IPS-NIHi11 (cell line): ENCODE measurements around the gene DNAJC17.

ENCODE experiments used
- DNase-seq: peaks from one replicate; pipeline ENCODE4 v3.0.0; 2012; ENCODE audit warnings: mixed read lengths, low spot score

DNAJC17 gene, protein sequence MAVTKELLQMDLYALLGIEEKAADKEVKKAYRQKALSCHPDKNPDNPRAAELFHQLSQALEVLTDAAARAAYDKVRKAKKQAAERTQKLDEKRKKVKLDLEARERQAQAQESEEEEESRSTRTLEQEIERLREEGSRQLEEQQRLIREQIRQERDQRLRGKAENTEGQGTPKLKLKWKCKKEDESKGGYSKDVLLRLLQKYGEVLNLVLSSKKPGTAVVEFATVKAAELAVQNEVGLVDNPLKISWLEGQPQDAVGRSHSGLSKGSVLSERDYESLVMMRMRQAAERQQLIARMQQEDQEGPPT

DNA sequence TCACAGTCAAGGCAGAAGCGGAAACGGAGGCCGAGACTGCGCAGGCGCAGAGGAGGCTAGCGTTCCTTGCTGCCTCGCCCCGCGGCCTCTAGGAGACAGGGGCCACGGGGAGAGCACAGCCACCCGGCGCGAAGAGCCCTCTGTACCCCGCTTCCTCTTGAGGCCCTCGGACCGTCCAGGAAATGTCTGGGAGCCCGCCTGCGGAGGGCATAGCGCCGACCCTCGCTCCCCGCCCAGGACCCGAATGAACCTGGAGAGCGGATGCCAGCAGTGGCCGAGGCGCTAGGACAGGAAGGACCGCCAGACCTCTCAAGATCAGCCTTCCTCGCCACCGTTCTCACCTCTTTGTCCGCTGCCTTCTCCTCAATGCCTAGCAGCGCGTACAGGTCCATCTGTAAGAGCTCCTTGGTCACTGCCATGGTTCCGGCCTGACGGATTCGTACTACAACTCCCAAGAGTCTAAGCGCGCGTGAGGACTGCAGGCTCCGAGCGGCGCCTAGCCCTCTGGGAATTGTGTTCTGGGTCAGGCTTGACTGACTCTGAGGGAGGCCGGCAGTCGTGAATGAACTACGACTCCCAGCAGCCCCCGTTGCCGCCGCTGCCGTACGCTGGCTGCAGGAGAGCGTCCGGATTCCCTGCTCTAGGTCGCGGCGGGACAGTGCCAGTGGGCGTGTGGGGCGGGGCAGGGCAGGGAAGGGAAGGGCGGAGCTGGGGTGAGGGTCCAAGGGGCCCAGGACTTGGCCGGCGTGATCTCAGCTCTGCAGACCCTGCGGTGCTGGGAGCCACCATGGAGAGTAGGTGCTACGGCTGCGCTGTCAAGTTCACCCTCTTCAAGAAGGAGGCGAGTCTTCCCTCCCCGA, at the start of gene DNAJC17, which contains the start of gene ZFYVE19:
Gene DNAJC17, minus strand, starts transcription at position 446 of the 860 bp plus-strand sequence. Its CDS starts 27 bp downstream, at position 419.
Gene ZFYVE19, plus strand, starts transcription at position 62 of the 860 bp plus-strand sequence. Its CDS starts 501 bp downstream, at position 563.
- DNase-seq, result peak; percentile 93

DNA sequence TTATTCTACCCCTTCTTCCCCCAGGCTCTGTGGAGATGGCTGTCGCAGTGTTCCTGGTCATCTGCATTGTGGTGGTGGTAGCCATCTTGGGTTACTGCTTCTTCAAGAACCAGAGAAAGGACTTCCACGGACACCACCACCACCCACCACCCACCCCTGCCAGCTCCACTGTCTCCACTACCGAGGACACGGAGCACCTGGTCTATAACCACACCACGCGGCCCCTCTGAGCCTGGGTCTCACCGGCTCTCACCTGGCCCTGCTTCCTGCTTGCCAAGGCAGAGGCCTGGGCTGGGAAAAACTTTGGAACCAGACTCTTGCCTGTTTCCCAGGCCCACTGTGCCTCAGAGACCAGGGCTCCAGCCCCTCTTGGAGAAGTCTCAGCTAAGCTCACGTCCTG, 49.5 kb upstream of the DNAJC17 start:
- no peak for DNase-seq

DNA sequence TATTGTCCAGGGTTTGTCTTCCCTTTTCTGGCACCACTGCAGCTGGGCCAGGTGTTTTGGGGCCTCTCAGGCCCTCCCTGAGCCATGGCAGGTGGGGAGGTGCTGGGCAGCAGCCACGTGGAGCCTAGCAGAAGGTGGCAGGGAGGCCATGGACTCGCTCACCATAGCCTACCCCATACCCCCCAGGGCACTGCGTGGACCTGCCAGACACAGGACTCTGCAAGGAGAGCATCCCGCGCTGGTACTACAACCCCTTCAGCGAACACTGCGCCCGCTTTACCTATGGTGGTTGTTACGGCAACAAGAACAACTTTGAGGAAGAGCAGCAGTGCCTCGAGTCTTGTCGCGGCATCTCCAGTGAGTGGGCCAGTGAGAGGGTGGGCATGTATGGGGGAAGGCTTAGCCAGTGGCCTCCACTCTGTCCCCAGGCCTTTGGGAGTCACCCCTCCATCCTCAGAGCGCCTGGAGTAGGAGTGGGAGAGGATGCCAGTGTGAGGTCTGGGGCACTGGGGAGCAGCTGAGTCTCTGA, 48.5 kb upstream of the DNAJC17 start:
- no peak for DNase-seq

DNA sequence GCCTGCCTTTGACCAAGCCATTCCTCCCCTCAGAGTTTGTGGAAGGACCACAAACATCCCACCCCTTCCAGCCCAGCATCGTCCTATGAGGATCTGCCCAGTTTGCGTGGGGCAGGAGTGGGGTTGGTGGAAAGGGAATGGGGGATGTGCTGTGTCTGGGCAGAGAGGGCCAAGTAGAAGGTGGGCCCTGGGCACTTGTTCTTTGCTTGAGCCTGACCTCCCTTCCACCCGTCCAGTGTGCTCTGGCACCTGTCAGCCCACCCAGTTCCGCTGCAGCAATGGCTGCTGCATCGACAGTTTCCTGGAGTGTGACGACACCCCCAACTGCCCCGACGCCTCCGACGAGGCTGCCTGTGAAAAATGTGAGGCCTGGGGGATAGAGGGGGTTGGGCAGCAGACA, 46.9 kb upstream of the DNAJC17 start:
- no peak for DNase-seq

DNA sequence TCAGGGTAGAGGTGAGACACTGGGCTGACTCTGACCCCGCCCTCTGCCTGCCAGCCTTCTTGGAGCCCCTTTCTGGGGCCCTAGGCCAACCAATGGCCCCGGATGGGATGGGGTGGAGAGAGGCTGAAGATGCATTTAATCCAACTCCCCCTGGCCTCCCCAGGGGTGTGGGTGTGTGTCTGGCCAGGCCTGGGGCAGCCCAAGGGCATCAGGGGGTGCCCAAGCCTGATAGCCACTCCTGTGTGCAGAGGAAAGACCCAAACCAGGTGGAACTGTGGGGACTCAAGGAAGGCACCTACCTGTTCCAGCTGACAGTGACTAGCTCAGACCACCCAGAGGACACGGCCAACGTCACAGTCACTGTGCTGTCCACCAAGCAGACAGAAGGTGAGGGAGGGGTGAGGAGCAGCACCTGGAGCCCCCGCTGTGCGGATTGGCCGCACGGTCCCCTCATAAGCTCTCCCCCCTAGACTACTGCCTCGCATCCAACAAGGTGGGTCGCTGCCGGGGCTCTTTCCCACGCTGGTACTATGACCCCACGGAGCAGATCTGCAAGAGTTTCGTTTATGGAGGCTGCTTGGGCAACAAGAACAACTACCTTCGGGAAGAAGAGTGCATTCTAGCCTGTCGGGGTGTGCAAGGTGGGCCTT, 46.1 kb upstream of the DNAJC17 start:
- DNase-seq, result no peak

DNA sequence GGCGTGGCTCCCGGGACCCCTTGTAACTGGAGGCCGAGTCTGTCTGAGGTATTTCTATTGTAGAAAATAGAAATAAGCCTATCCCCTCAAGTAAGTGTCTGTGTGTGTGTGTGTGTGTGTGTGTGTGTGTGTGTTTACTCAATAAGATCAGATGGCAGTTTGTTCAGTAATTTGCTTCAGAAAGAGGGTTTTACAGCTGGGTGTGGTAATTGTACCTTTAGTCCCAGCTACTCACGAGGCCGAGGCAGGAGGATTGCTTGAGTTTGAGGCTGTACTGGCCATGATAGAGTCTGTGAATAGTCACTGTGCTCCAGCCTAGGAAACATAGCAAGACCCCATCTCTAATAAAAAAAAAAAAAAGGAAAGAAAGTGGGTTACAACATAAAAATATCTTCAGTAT, 45.3 kb upstream of the DNAJC17 start:
- DNase-seq, result no peak

DNA sequence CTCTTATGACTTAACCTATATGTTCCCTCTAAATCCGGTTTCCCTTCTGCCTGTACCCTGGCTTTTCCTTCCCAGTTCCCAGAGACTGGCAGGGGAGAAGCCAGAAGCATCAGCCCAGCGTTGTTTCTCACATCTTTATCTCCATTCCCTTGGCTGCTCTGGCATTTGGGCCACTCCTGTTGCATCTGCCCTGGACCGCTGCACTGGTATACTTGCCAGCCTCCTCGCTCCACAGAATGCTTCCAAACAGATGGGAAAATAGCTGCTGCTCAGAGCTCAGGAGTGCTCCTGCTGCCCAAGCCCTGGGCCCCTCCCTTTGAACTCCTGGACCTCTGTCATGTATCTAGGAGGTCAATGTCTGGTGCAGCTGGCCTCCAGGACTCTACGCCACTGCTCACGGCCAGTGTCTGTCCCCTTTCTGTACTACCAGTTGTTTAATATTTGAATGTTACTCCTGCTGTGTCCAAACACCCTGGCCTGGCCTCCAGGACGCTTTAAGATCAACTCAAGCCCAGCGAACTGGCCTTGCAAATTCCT, 43.4 kb upstream of the DNAJC17 start:
- DNase-seq, result no peak

DNA sequence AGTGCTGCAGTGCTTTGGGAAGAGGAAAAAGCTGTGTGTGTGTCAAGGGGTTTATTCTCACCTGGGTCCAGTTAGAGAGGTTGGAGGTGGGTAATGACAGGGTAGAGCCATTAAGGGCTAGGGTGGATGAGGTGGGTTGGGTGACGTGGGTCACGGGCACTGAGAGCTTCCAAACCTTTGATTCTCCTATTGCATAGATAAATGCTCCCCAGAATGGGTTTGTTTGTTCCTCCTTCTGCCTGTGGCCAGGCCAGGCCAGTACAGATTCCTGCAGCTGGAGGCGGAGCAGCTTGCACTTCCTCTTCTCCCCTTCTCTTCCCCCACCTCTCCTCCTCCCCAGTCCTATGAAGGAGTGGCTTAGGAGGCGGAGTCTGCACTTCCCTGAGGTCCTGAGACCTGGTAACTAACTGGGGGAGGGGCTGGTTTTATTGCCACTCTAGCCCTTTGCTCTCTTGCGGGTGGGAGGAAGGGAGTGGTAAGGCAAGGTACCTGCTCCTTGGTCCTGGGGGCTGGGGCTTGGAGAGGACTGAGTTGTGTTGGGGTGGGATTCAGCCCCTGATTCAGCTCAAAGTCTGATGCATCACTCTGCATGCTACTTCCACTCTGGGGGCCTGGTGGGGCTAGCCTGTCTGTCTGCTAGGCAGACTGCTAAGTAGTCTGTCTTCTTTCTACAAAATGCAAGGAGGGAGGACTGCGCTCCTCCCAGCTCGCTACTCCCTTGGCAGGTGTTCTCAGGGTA, 40.1 kb upstream of the DNAJC17 start:
- DNase-seq, result peak; percentile 62

DNA sequence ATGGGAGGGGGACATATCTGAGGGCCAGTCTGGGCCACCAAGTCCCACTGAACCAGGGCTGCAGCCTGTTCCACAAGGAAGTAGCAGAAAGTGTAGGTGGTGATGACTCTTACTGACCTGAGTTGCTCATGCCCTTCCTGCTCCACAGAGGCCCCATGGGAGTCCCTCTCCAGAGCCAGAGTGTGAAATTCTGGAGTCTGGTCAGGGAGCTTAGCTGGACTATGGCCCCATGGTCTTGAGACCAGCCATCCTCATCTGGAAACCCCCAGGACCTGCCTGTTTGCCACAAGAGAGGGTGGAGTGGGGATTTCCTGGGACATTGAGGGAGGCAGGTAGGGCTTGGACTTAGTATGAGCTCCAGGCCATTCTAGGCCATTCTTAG, 39.6 kb upstream of the DNAJC17 start:
- DNase-seq, result no peak

DNA sequence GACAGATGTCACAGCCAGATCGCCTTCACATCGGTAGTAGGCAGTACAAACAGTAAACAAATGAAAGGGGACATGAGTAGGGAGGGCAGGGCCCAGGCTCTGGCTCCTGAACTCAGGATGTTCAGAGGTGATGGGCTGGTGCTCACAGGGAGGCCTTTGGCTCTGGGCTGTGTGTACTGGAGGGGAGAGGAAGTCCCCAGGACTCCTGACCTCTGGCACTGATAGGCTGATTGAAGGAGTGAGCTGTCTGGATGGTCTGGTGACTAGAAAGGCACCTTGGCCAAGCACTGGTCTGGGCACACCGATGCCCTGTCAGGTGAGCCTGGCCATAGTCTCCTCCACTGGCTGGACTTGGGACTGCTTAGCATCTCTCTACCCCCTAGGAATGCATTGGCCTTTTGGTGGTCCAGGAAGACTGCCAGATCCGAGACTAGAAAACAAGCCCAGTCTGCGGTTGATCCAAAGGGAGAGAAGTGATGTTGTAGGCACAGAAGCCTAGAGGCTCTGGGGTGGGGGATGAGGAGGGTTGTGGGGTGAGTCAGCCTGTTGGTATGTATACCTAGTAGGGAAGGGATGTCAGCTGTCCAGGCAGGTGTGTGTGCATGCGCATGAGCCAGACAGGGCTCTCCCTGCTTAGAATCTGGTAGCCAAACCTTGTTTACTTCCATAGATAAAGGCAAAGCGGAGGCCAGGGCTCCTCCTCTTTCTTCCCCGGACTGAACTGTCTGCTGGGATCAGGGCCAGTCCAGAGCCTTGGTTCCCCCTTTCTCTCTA, 38.4 kb upstream of the DNAJC17 start:
- peak; percentile 50 for DNase-seq

DNA sequence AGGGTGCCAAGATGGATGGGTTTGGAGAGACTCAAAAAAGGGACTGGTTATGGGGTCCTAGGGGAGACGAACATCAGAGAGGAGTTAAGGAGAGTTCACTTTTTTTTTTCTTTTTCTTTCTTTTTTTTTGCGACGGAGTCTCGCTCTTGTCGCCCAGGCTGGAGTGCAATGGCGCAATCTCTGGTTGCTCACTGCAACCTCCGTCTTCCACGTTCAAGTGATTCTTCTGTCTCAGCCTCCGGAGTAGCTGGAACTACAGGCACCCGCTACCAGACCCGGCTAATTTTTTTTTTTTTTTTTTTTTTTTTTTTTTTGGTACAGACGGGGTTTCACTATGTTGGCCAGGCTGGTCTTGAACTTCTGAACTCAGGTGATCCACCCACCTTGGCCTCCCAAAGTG, 37.8 kb upstream of the DNAJC17 start:
- DNase-seq, result no peak

DNA sequence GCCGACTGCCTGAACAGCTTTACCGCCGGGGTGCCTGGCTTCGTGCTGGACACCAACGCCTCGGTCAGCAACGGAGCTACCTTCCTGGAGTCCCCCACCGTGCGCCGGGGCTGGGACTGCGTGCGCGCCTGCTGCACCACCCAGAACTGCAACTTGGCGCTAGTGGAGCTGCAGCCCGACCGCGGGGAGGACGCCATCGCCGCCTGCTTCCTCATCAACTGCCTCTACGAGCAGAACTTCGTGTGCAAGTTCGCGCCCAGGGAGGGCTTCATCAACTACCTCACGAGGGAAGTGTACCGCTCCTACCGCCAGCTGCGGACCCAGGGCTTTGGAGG, 37.4 kb upstream of the DNAJC17 start:
- peak; percentile 65 for DNase-seq

DNA sequence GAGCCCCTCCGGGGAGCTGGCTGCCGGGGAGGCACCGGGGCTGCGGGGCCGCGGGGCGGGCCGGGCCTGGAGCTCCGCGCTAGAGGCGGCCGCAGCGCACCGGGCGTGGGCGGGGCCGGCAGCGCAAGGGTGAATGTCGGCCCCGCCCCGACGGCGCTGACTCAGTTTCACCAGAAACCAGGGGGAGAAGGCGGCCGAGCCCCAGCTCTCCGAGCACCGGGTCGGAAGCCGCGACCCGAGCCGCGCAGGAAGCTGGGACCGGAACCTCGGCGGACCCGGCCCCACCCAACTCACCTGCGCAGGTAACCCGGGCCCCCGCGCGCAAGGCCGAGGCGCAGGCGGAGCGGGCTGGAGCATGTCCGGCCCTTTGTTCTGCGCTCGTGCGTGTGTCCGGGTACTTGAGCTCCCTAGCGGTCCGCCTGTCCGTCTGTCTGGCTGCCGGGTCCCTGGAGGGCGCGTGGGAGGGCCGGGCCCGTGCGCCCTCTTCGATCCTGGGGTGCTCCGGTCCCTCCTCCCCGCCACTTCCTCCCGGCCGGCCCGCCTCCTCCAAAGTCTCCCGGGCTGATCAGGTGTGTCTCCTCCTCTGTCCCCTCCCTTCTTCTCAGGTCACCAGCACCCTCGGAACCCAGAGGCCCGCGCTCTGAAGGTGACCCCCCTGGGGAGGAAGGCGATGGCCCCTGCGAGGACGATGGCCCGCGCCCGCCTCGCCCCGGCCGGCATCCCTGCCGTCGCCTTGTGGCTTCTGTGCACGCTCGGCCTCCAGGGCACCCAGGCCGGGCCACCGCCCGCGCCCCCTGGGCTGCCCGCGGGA, 36.8 kb upstream of the DNAJC17 start, which contains the start of gene SPINT1:
Gene SPINT1, plus strand, starts transcription at position 164 of the 811 bp plus-strand sequence. Its CDS starts 507 bp downstream, at position 671.
- peak; percentile 78 for DNase-seq

DNA sequence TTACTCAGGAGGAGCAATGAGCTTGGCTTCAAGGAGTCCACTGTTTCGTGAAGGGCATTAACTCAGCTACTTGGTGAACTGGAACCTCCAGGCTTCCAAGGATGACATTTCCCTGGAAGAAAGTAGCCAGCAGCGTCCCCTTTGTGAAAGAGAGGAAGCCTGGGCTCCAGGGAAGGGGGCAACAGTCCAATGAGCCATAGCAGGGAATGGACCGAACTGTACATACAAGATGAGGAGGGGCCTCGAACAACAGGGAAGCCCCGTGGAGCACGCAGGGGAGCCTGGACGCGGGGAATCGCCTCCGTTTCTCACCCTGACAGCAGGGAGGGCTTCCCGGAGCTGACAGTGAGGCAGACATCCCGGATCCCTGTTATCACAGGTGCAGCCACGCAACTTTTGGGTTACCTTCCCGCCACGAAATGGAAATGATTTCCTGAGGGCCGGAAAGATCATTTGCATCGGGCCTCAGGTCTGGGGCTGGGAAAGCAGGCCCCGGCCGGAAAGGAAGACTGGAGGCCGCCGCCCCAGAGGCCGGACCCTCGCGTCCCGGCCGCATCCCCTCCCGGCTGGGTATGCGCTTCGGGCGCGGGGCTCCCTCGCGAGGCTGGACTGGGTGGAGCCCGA, 36.1 kb upstream of the DNAJC17 start:
- no peak for DNase-seq

DNA sequence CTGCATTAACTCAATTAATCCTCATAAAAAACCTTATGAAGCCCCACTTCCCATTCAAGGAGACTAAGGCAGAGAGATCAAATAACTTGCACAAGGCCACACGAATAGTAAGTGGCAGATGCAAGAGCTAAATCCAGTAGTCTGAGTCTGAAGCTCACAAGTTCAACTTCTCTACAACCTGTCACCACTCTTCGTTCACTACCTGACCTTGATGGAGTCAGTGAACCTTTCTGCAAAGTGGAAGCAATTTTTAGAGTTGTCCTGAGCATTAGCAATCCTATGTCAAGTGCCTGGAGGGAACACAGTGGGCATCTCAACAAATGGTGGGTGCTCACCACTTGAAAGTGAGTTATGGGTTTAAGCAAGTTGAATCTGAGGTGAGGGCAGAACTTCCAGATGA, 34.5 kb upstream of the DNAJC17 start:
- DNase-seq, result no peak

DNA sequence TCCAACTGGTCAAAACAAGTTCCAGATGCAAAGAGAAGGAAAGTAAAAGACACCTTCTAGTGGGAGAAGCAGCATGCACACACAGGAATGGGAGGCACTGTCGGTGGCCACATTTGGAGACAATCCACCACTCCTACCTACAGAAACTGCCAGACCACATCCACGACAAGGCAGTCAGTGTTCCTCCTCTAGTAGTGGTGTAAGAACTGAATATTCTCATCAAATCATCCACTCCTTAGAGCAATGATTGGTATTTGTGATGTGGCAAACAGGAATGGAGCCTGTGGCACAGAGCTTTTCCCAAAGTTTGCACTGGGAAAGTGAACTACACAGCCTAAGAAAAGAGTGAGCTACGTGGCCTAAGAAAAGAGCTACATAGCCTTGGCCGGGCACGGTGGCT, 31.5 kb upstream of the DNAJC17 start:
- no peak for DNase-seq

DNA sequence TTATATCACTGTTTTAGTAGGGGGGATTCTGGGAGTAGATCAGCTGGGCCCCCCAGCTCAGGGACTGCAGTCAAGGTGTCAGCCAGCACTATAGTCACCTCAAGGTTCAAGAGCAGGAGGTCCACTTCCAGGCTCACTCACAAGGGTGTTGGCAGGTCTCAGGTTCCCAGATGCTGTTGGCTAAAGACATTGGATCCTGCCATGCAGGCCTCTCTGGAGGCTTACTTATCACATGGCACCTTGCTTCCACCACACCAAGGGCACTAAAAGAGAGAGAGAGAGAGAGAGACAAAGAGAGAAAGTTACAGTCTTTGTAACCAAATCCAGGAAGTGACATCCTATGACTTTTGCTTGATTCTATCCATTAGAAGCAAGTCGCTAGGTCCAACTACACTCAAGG, 28.7 kb upstream of the DNAJC17 start:
- DNase-seq, result no peak

DNA sequence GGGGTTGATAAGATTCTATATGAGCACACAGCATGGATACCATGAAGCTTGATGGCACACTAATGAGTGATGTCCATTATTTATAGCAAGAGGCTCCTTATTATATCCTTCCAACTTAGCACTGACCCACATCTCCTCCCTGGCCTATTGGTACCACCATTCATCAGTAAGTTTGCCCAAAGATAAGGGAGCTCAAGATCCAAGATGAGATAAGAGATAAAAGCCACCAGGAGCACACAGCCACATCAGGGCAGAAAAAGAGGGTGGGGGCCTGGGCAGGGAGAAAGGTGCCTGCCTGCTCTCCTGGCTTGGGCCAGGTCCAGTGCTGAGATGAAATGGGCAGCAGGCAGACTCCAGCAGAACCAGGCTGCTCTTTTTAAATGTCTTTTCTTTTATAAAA, 25.6 kb upstream of the DNAJC17 start:
- no peak for DNase-seq

DNA sequence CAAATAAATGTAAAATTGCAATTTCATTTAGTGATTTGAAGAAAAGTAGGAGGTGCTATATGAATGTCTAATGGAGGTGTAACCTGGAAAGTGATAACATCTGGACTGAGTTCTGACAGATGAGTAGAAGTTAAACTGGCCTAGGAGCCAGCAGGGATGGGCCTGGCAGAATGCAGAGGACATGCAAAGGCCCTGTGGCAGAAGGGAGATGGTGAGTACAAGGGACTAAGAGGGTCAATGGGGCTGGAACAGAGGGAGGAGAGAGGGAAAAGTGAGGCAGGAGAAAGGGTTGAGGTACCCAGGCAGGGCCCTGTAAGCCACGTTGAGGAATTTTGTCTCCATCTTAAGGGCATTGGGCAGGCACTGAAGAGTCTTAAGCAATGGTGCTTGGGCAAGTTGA, 24.6 kb upstream of the DNAJC17 start:
- no peak for DNase-seq
